DOHH2 (cell line): ENCODE data around the gene PAX2.

Source experiments
- H3F3A ChIP-seq: fragments of 200-600 bp; sonication (generic), shearing (Covaris generic); 2 replicates; pipeline ENCODE4 v1.6.0; 2016; ENCODE audit warnings: antibody characterized with exemption, mild to moderate bottlenecking; ENCODE audit not compliant: control insufficient read depth, insufficient read depth
- H3K27ac ChIP-seq: fragments of 200-600 bp; sonication (generic); 2 replicates; pipeline ENCODE4 v1.5.1; 2014; ENCODE audit warnings: low read depth, mild to moderate bottlenecking, low read length, moderate library complexity
- H3K27me3 ChIP-seq: fragments of 200-600 bp; sonication (generic); 2 replicates; pipeline ENCODE4 v1.6.1; 2014; ENCODE audit warnings: mild to moderate bottlenecking, low read length, mixed read lengths; ENCODE audit not compliant: control insufficient read depth
- H3K36me3 ChIP-seq: fragments of 200-600 bp; sonication (generic); 2 replicates; pipeline ENCODE4 v1.6.1; 2014; ENCODE audit warnings: mild to moderate bottlenecking, low read length, moderate library complexity, mixed read lengths; ENCODE audit not compliant: control insufficient read depth
- H3K4me1 ChIP-seq: fragments of 200-600 bp; sonication (generic); 2 replicates; pipeline ENCODE4 v1.6.1; 2014; ENCODE audit warnings: mild to moderate bottlenecking, low read length, mixed read lengths; ENCODE audit not compliant: control insufficient read depth
- H3K4me2 ChIP-seq: fragments of 200-600 bp; sonication (generic); 2 replicates; pipeline ENCODE4 v1.6.0; 2014; ENCODE audit warnings: mild to moderate bottlenecking, low read length, moderate library complexity
- H3K4me3 ChIP-seq: fragments of 200-600 bp; sonication (generic); 2 replicates; pipeline ENCODE4 v1.5.1; 2014; ENCODE audit warnings: mild to moderate bottlenecking, low read length, mixed read lengths
- H3K79me2 ChIP-seq: fragments of 200-600 bp; sonication (generic); 2 replicates; pipeline ENCODE4 v1.6.1; 2014; ENCODE audit warnings: mild to moderate bottlenecking, low read length, mixed read lengths; ENCODE audit not compliant: control insufficient read depth
- H3K9me2 ChIP-seq: fragments of 200-600 bp; sonication (generic); replicated peaks from 2 replicates; pipeline ENCODE4 v1.6.1; 2014; ENCODE audit warnings: mild to moderate bottlenecking, low read length, mixed read lengths; ENCODE audit not compliant: control insufficient read depth
- H3K9me3 ChIP-seq: fragments of 200-600 bp; sonication (generic); 2 replicates; pipeline ENCODE4 v1.6.1; 2014; ENCODE audit warnings: antibody characterized with exemption, low read length, mixed read lengths; ENCODE audit not compliant: control insufficient read depth, insufficient read depth
- H4K20me1 ChIP-seq: fragments of 200-600 bp; sonication (generic); 2 replicates; pipeline ENCODE4 v1.6.0; 2014; ENCODE audit warnings: low read depth, mild to moderate bottlenecking, antibody characterized with exemption, low read length, moderate library complexity; ENCODE audit not compliant: control insufficient read depth, insufficient read depth
- CTCF ChIP-seq: fragments of 200-600 bp; sonication (generic); IDR thresholded peaks from one replicate; pipeline ENCODE4 v1.5.1; 2014; ENCODE audit warnings: antibody characterized with exemption, mild to moderate bottlenecking, low read depth, low read length; ENCODE audit not compliant: poor library complexity, severe bottlenecking
- EZH2phosphoT487 ChIP-seq: fragments of 200-600 bp; sonication (generic); IDR thresholded peaks from 2 replicates; pipeline ENCODE4 v1.6.1; 2017; ENCODE audit warnings: borderline replicate concordance, mild to moderate bottlenecking, antibody characterized with exemption, low read length, moderate library complexity, mixed read lengths

PAX2 gene

GRCh38 chr10:100781145-100781665 lies 35.8 kb downstream of the PAX2 start:
- H3F3A ChIP-seq, result no peaks in the 10 kb centered on the region
- H3K27me3 ChIP-seq, result peaks cover 30% of the 10 kb centered on the region
- no peaks in the 10 kb centered on the region for H3K36me3 ChIP-seq
- H3K27ac ChIP-seq, result no peak overlapping the region
- no peak overlapping the region for H3K4me2 ChIP-seq
- no peak for TF ChIP-seq CTCF
- TF ChIP-seq EZH2phosphoT487, result no peak
- H3K79me2 ChIP-seq, result no peaks in the 10 kb centered on the region
- no peaks in the 10 kb centered on the region for H3K4me1 ChIP-seq
- no peaks in the 10 kb centered on the region for H3K9me2 ChIP-seq
- no peak overlapping the region for H3K4me3 ChIP-seq
- H4K20me1 ChIP-seq, result no peaks in the 10 kb centered on the region
- no peaks in the 10 kb centered on the region for H3K9me3 ChIP-seq

GRCh38 chr10:100782461-100783244 lies 37.3 kb downstream of the PAX2 start:
- no peaks in the 10 kb centered on the region for H4K20me1 ChIP-seq

GRCh38 chr10:100784126-100784525 lies 38.7 kb downstream of the PAX2 start:
- Histone ChIP-seq H3K27me3 (peaks cover 34% of the 10 kb centered on the region), H4K20me1 (no peaks in the 10 kb centered on the region), H3K9me3 (no peaks in the 10 kb centered on the region), H3K9me2 (no peaks in the 10 kb centered on the region), H3K4me3 (no peak overlapping the region), H3K4me1 (no peaks in the 10 kb centered on the region), H3K36me3 (no peaks in the 10 kb centered on the region), H3K79me2 (no peaks in the 10 kb centered on the region), H3K27ac (no peak overlapping the region), H3F3A (no peaks in the 10 kb centered on the region), H3K4me2 (no peak overlapping the region)
- TF ChIP-seq EZH2phosphoT487 (no peak), CTCF (no peak)

More at GRCh38 chr10:100782461-100783244, 37.3 kb downstream of the PAX2 start:
- Histone ChIP-seq H3K36me3 (no peaks in the 10 kb centered on the region), H3K9me2 (no peaks in the 10 kb centered on the region), H3F3A (no peaks in the 10 kb centered on the region), H3K9me3 (no peaks in the 10 kb centered on the region), H3K27me3 (peaks cover 33% of the 10 kb centered on the region), H3K27ac (no peak overlapping the region), H3K4me3 (no peak overlapping the region), H3K4me2 (no peak overlapping the region), H3K79me2 (no peaks in the 10 kb centered on the region), H3K4me1 (no peaks in the 10 kb centered on the region)
- TF ChIP-seq EZH2phosphoT487 (no peak), CTCF (no peak)
